Left lobe of liver (tissue), 2 donors: ENCODE results near the gene CD209. TPM values are rescaled to one million over a fixed set of nuclear protein-coding genes. Genes with fewer than 3 reads are reported as not detected.
A peak's percentile ranks its signal among the peaks of the same experiment; 100 is the strongest.
"Not testable (repeated sequence)": the region's sequence is repeated elsewhere in the genome, so short reads cannot be mapped to it uniquely, and the experiment has no call there.

Experiments
- ATAC-seq: fragments of 200-7000 bp; cut with Tn5 transposase; one replicate; pipeline ENCODE4 v1.9.1; 2020; ENCODE audit warnings: mild to moderate bottlenecking, moderate library complexity
- DNase-seq: peaks from one replicate; pipeline ENCODE4 v3.0.0-alpha.2; 2020; ENCODE audit warnings: low spot score
- total RNA-seq: library from RNA; stranded (reverse); gene quantifications from one replicate; pipeline ENCODE4 v1.2.1, GENCODE V29; 2021
- donor health status: DM: no; HTN: no; CAD: no; lungs with moderate emphysema.
- donor health status: DM: no; HTN: yes; CAD: no.

CD209 gene
- total RNA-seq, 1 donor from 2014 or later, result 1.2 TPM

- ATAC-seq (no peak), DNase-seq (no peak)
Measured at GRCh38 chr19:7769171-7769570, 21.8 kb upstream of the CD209 start.

GRCh38 chr19:7767487-7767886, 20.2 kb upstream of the CD209 start:
- DNase-seq, result no peak
- ATAC-seq, result no peak

GRCh38 chr19:7766535-7766934, 19.2 kb upstream of the CD209 start:
- no peak for DNase-seq

GRCh38 chr19:7765043-7765442, 17.7 kb upstream of the CD209 start:
- ATAC-seq, DNase-seq: not testable (repeated sequence)

More at GRCh38 chr19:7766535-7766934, 19.2 kb upstream of the CD209 start:
- ATAC-seq, result no peak

- not testable (repeated sequence) for ATAC-seq, DNase-seq
Measured at GRCh38 chr19:7764157-7764556, 16.8 kb upstream of the CD209 start.

- DNase-seq (no peak), ATAC-seq (no peak)
Measured at GRCh38 chr19:7763696-7764095, 16.4 kb upstream of the CD209 start.

- DNase-seq (no peak), ATAC-seq (peak; percentile 37)
Measured at GRCh38 chr19:7762719-7763293, 15.5 kb upstream of the CD209 start, which contains the start of gene CLEC4M. TSS of gene CLEC4M (plus strand) at chr19:7763243. CDS start at chr19:7763267, 24 bp downstream.

- DNase-seq (no peak), ATAC-seq (no peak)
Measured at GRCh38 chr19:7759156-7759555, 11.8 kb upstream of the CD209 start.

- DNase-seq (no peak), ATAC-seq (no peak)
Measured at GRCh38 chr19:7757358-7757757, 10.0 kb upstream of the CD209 start.

- ATAC-seq, result no peak
- DNase-seq, result no peak
Measured at GRCh38 chr19:7756258-7756657, 8.9 kb upstream of the CD209 start.

GRCh38 chr19:7751157-7751783, 3.9 kb upstream of the CD209 start:
- DNase-seq (no peak), ATAC-seq (no peak)

- ATAC-seq, result no peak
- no peak for DNase-seq
Measured at GRCh38 chr19:7748756-7749155, 1.4 kb upstream of the CD209 start.

- DNase-seq (no peak), ATAC-seq (no peak)
Measured at GRCh38 chr19:7748171-7748570, 837 bp upstream of the CD209 start.

- not testable (repeated sequence) for DNase-seq, ATAC-seq
Measured at GRCh38 chr19:7746306-7746705, 1.0 kb downstream of the CD209 start.

GRCh38 chr19:7744871-7745650, 2.3 kb downstream of the CD209 start:
- DNase-seq, result no peak

GRCh38 chr19:7744199-7744786, 3.0 kb downstream of the CD209 start:
- DNase-seq (no peak), ATAC-seq (no peak)

More at GRCh38 chr19:7744871-7745650, 2.3 kb downstream of the CD209 start:
- no peak for ATAC-seq

- DNase-seq, result no peak
- no peak for ATAC-seq
Measured at GRCh38 chr19:7743425-7743841, 3.9 kb downstream of the CD209 start.

GRCh38 chr19:7742991-7743390, 4.3 kb downstream of the CD209 start:
- no peak for DNase-seq
- ATAC-seq, result no peak

GRCh38 chr19:7742575-7742974, 4.8 kb downstream of the CD209 start:
- ATAC-seq (no peak), DNase-seq (no peak)

GRCh38 chr19:7740682-7741054, 6.7 kb downstream of the CD209 start:
- no peak for DNase-seq
- ATAC-seq, result no peak
